Peyer's patch (tissue), 4 donors: ENCODE results near the gene PSMB8.

ENCODE experiments used
- POLR2A ChIP-seq, 2 donors: fragments of 450-650 bp; IDR thresholded peaks; one replicate each; pipeline ENCODE4 v1.5.1; 2017; ENCODE audit warnings: antibody characterized with exemption in 2 of 2, mild to moderate bottlenecking in 2 of 2, moderate library complexity in 2 of 2
- TF ChIP-seq, protein P1 (sequence below), 6 experiments: fragments of 450-650 bp in 4 of 6; fragments of 200-600 bp in 2 of 6; sonication (generic) in 1 of 6; IDR thresholded peaks; one replicate each; pipeline ENCODE4 v1.5.1; 2017 to 2019; ENCODE audit warnings: antibody characterized with exemption in 6 of 6, mild to moderate bottlenecking in 3 of 6, moderate library complexity in 1 of 6

DNA sequence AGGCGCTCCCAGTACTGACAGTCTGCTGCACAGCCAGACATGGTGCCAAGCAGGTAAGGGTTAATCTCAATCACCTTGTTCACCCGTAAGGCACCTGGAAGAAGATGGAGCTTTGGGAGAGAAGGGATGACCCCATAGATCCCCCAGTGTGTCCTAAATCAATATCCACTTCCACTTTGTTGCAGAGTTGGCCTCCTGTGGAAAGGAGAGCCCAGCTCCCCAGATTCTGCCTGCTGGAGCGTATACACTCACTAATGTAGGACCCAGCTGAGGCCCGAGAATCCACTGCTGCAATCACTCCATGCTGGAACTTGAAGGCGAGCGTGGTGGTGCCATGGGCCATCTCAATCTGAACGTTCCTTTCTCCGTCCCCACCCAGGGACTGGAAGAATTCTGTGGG is 1.2 kb downstream of the PSMB8 start:
- TF ChIP-seq POLR2A (IDR thresholded peaks at IDR 0.05): no peak
- TF ChIP-seq, protein P1, sequence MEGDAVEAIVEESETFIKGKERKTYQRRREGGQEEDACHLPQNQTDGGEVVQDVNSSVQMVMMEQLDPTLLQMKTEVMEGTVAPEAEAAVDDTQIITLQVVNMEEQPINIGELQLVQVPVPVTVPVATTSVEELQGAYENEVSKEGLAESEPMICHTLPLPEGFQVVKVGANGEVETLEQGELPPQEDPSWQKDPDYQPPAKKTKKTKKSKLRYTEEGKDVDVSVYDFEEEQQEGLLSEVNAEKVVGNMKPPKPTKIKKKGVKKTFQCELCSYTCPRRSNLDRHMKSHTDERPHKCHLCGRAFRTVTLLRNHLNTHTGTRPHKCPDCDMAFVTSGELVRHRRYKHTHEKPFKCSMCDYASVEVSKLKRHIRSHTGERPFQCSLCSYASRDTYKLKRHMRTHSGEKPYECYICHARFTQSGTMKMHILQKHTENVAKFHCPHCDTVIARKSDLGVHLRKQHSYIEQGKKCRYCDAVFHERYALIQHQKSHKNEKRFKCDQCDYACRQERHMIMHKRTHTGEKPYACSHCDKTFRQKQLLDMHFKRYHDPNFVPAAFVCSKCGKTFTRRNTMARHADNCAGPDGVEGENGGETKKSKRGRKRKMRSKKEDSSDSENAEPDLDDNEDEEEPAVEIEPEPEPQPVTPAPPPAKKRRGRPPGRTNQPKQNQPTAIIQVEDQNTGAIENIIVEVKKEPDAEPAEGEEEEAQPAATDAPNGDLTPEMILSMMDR (IDR thresholded peaks at IDR 0.05): no peak
